Gastrocnemius medialis (tissue), 4 donors: ENCODE data around the gene DBNDD2. TPM values are rescaled to one million over a fixed set of nuclear protein-coding genes. Genes with fewer than 3 reads are reported as not detected.

ENCODE experiments used
- ATAC-seq, 2 donors: fragments of 150-250 bp; one replicate each; pipeline ENCODE4 v1.9.1; 2016
- DNase-seq, 2 donors: peaks; one replicate each; pipeline ENCODE4 v3.0.0-alpha.2; 2019
- H3K27ac ChIP-seq, 4 donors: fragments of 200-600 bp; sonication (generic); 1 replicate in 1 of 4; 2 replicates in 3 of 4; pipeline ENCODE4 v1.5.1; 2016 to 2018; ENCODE audit warnings: mild to moderate bottlenecking in 2 of 4, moderate library complexity in 1 of 4
- H3K27me3 ChIP-seq, 3 donors: fragments of 200-600 bp; sonication (generic) in 2 of 3; 1 replicate in 1 of 3; 2 replicates in 2 of 3; pipeline versions ENCODE4 v1.5.1 to v1.6.0; 2016 to 2019; ENCODE audit warnings: mild to moderate bottlenecking in 1 of 3, moderate library complexity in 1 of 3
- H3K36me3 ChIP-seq, 2 donors: fragments of 200-600 bp; sonication (generic) in 1 of 2; one replicate each; pipeline ENCODE4 v1.5.1; 2017 to 2018
- H3K4me1 ChIP-seq, 2 donors: fragments of 200-600 bp; sonication (generic) in 1 of 2; one replicate each; pipeline ENCODE4 v1.5.1; 2016 to 2017; ENCODE audit warnings: mild to moderate bottlenecking in 2 of 2
- H3K4me3 ChIP-seq, 4 donors: fragments of 200-600 bp; sonication (generic) in 3 of 4; 1 replicate in 1 of 4; 2 replicates in 3 of 4; pipeline ENCODE4 v1.5.1; 2016 to 2019; ENCODE audit warnings: mild to moderate bottlenecking in 2 of 4
- H3K9me3 ChIP-seq, 3 donors: fragments of 200-600 bp; sonication (generic) in 2 of 3; 1 replicate in 1 of 3; 2 replicates in 2 of 3; pipeline ENCODE4 v1.5.1; 2016 to 2019
- CTCF ChIP-seq, 5 experiments: fragments of 450-650 bp in 3 of 5; fragments of 200-600 bp in 2 of 5; sonication (generic) in 2 of 5; IDR thresholded peaks in 4 of 5; conservative IDR thresholded peaks in 1 of 5; 1 replicate in 4 of 5; 2 replicates in 1 of 5; pipeline ENCODE4 v1.5.1; 2016 to 2019; ENCODE audit warnings: antibody characterized with exemption in 5 of 5, mild to moderate bottlenecking in 3 of 5, moderate library complexity in 3 of 5
- POLR2A ChIP-seq, 2 donors: fragments of 450-650 bp; IDR thresholded peaks; one replicate each; pipeline ENCODE4 v1.6.1; 2017; ENCODE audit warnings: antibody characterized with exemption in 2 of 2, mild to moderate bottlenecking in 2 of 2, moderate library complexity in 2 of 2
- in situ Hi-C, 4 donors: fragments of 200-750 bp; cut with MboI; loops; one replicate each; pipeline versions ENCODE4 v1.15.0 to v1.8.0; 2017; ENCODE audit warnings: low sequenced_read_pairs in 4 of 4
- intact Hi-C: fragments of 100-400 bp; cut with DNase I; formaldehyde crosslinking; loops from one replicate; pipeline ENCODE4 v1.15.1; 2023; ENCODE audit warnings: low total_unique reads
- microRNA-seq, 2 donors: library from miRNA; unstranded; fragments of <30 nt; microRNA quantifications; one replicate each; pipeline ENCODE4, GENCODE V29; 2016; ENCODE audit warnings: borderline replicate concordance in 2 of 2
- total RNA-seq, 4 donors: library from RNA; depleted of rRNA; stranded (reverse); fragments of >200 nt; gene quantifications; one replicate each; pipeline versions ENCODE4 v1.1.0 to v1.2.3, GENCODE V29; 2016

The DBNDD2 gene
- total RNA-seq, 4 donors from 2014 or later, result 99.5 to 155 (median 121) TPM

DNA sequence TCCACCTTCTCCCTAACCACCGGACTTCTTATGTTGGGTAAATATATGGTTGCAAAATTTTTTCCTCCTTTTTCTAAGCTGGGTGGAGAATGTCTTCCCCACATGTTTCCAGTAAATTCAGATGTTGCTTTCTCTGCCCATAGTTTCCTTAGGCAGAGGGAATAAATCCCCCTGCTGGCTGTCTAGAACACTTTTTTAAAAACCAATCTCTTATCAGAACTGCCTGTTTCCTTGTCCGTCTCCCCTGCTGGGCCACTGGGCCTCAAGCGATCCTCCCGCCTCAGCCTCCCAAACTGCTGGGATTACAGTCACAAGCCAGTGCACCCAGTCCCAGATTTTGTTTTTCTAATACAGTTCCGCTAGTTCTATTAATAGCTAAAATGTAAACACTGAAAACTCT lies 51.5 kb downstream of the DBNDD2 start:
- in situ Hi-C loops (no loop called here), intact Hi-C loops (no loop called here)
- peaks cover 0 to 4% (median 4%) of the 10 kb centered on the region in 3 donors for H3K27me3 ChIP-seq
- no peaks in the 10 kb centered on the region for H3K36me3 ChIP-seq
- H3K27ac ChIP-seq, result no peak overlapping the region
- DNase-seq (no peak), ATAC-seq (no peak)
- no peaks in the 10 kb centered on the region for H3K9me3 ChIP-seq
- no peak for TF ChIP-seq POLR2A (IDR thresholded peaks at IDR 0.05)
- no peak for TF ChIP-seq CTCF (IDR thresholded peaks at IDR 0.05 in 4 of 5, conservative IDR thresholded peaks at IDR 0.05 in 1 of 5)
- H3K4me3 ChIP-seq, result no peak overlapping the region
- no peaks in the 10 kb centered on the region for H3K4me1 ChIP-seq

Small RNA genes lying within 50 kb of the gene (microRNA-seq; reads per million reads assigned to microRNA genes)
- gene MIR6812, result 0 reads per million in 2 donors

Other genes starting within 250 kb of the DBNDD2 start
- 1 to 10 TPM in 1 of 4 donors, not detected in 3; 1.4 TPM for gene PI3, start 233.4 kb upstream of the DBNDD2 start, total RNA-seq
- not detected for gene SEMG1, start 201.3 kb upstream of the DBNDD2 start, total RNA-seq
- not detected for gene SEMG2, start 186.9 kb upstream of the DBNDD2 start, total RNA-seq
- 1,000 to 10,000 TPM in 1 of 4 donors, 100 to 1,000 TPM in 3; 194 to 1,792 (median 504) TPM for gene SLPI, start 153.7 kb upstream of the DBNDD2 start, total RNA-seq
- gene RBPJL, start 101.4 kb upstream of the DBNDD2 start, total RNA-seq, result not detected
- gene MATN4, start 100.0 kb upstream of the DBNDD2 start, total RNA-seq, result not detected
- 100 to 1,000 TPM in 2 of 4 donors, 10 to 100 TPM in 2; 50.4 to 168 (median 97.8) TPM for gene SDC4, start 59.9 kb upstream of the DBNDD2 start, total RNA-seq
- 10 to 100 TPM; 34.0 to 59.5 (median 43.7) TPM for gene SYS1, start 45.1 kb upstream of the DBNDD2 start, total RNA-seq
- gene TP53TG5, start 30.0 kb upstream of the DBNDD2 start, total RNA-seq, result not detected
- 100 to 1,000 TPM in 1 of 4 donors, 10 to 100 TPM in 3; 45.9 to 118 (median 94.2) TPM for gene PIGT, start 7.9 kb downstream of the DBNDD2 start, total RNA-seq
- gene WFDC2, start 61.5 kb downstream of the DBNDD2 start, total RNA-seq, result not detected
- not detected for gene SPINT3, start 107.3 kb downstream of the DBNDD2 start, total RNA-seq
- gene WFDC6, start 131.2 kb downstream of the DBNDD2 start, total RNA-seq, result not detected
- gene EPPIN, start 139.1 kb downstream of the DBNDD2 start, total RNA-seq, result not detected
- not detected for gene WFDC8, start 171.0 kb downstream of the DBNDD2 start, total RNA-seq
- not detected for gene WFDC10A, start 221.4 kb downstream of the DBNDD2 start, total RNA-seq
- not detected for gene WFDC9, start 223.0 kb downstream of the DBNDD2 start, total RNA-seq